HG03139 (cell line): ENCODE measurements around the gene MAP2K5.

Experiments used
- ATAC-seq: cut with Tn5 transposase; IDR thresholded peaks from one replicate; pipeline ENCODE4 v1.9.1; 2021; ENCODE audit not compliant: unreplicated experiment

Gene MAP2K5

DNA sequence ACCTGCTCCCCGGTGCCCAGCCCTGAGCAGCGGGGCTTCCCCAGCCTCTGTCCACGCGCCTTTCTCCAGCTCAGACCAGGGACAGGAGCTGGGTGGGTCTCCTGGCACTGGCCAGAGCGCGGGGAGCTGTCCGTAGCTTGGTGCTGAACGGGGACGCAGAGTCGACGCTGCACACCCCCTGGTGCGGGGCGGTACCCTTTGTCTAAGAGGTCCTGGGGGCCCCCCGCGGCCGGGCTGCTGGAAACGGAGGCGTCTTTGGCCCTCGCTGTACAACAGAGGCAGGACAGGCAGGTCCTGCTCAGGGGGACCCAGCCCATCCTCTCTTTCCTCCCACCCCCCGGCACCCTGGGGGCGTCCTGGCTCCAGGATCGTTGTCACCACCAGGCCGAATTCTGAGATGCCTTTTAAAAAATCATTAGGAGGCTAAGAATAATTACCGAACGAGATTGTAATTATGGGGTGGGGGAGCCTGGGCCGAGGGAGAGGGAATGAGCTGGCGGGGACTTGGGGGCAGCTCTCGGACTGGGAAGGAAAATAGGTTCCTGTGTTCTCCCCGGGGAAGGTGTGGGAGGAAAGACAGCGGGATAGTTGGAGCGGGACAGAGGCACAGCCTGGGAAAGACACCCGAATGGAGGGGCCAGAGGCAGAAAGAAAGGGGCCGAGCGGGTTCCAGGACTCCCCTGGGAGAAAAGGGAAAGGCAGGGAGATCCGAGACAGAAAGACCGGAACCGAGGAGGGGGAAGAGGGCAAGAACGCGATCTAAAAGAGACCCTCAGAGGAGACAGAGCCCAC is 278.7 kb downstream of the MAP2K5 start:
- no peak for ATAC-seq

- no peak for ATAC-seq
Observed at GRCh38 chr15:67821784-67822440, 279.4 kb downstream of the MAP2K5 start.

DNA sequence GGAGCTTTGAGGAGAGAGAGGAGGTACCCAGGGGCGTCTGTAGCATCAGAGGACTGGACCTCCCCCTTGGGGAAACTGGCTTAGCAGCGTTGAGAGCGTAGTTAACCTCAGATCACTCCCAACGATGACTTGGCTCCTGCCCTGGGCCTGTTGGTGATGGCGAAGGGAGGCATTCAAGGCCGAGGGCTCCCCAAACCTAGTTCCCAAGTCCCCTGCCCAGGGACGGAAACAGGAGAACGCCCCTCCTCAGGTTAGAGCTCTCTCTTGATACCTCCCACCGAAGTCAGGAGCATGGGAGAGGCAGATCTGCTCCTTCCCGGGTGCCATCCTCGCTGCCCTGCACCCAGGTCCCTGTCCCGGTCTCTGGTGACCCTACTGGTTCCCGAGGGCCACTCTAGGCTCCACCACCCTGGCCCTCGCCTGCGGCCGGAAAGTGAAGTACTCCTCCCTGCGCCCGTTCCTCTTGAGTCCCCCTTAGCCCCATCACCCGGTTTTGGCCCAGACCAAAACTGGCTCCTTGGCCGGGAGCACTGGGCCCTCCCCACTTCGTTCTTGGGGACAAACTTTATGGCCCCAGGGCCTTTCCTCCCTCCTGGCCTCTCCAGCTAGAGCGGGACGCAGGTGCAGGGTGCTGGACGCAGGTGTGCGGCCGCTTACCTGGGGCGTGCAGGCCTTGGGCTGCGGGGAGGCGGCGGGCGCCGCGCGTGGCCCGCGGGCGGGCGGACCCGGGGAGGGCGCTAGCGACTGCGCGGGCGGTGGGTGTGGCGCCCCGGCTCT is 280.2 kb downstream of the MAP2K5 start:
- no peak for ATAC-seq

GRCh38 chr15:67823314-67824196 is 281.1 kb downstream of the MAP2K5 start:
- no peak for ATAC-seq

DNA sequence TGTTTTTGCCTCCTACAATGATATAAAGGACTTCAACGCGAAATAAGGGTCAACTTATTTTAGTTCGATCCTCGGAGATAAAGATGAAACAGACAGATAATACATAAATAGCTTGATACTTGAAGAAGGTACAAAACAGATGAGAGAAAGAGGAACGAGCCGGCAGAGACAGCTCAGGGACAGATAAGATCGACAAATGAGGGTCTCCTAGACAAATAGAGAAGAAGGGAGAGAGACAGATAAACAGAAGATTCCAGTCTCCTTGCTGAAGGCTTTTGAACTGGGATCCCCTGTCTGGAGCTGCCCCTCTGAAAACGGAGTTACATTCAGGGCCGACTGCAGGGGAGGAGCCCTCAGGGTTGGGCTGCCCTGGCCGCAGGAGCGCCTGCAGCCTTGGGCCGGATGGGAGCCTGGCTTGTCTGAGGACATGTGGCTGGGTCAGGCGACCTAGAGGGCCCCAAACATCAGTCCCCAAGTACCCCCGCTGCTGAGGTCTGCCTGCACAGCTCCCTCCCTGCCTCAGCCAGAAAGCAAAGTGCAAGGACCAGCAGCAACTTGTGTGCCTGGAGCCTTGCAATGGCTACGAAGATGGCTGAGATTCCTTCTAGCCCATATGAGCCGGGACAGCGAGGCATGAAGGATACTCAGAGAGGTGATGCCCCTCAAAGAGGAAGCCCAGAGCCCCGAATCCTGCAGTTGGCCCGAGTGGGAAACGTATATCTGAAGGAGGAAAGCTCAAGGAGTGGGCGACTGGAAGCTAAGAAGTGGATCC is 281.9 kb downstream of the MAP2K5 start:
- no peak for ATAC-seq

DNA sequence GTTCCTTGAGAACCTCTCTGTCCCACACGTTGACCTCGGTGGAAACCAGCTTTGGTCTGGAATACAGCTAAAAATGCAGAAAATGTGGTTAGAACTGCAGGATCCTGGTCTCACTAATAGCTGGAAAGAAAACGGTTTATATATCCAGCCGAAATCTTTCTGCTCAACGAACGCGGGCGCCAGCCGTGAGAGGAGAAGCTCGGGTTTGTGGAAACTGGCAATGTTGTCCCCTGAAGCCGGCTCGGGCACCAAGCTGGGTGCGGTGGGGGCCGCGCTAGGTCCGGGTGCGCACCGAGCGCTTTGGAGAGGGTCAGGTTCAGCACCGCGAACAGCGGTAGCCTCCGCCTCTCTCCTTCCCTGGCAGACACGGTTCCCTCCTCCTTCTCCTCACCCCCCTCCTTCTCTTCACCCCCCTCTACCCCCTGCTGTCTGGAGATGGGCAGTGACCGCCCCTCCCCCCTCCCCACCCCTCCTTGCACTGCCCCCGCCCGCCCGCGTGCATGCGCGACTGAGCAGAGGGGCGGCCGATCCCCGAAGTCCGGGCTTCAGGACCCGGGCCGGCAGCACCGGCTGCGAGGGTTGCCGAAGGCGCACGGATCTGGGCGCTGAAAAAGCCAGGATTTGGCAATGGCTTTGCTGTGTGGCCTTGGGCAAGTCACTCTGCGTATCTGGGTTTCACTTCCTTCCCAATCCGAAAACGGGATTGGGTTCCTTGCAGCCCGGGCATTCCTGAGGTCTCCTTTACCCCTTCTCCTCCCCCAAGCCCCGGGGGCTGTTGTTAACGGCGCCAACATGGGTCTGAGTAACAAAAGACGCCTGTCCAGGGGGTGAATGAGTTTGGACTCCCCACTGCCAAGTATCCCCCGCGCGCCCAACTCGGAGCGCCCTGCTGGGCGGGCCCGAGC is 282.7 kb downstream of the MAP2K5 start, which contains the start of gene SKOR1:
Gene SKOR1, plus strand, starts transcription at position 534 of the 905 bp plus-strand sequence. Its CDS starts 94 bp downstream, at position 628.
- no peak for ATAC-seq

GRCh38 chr15:67825881-67826716 is 283.6 kb downstream of the MAP2K5 start:
- no peak for ATAC-seq

DNA sequence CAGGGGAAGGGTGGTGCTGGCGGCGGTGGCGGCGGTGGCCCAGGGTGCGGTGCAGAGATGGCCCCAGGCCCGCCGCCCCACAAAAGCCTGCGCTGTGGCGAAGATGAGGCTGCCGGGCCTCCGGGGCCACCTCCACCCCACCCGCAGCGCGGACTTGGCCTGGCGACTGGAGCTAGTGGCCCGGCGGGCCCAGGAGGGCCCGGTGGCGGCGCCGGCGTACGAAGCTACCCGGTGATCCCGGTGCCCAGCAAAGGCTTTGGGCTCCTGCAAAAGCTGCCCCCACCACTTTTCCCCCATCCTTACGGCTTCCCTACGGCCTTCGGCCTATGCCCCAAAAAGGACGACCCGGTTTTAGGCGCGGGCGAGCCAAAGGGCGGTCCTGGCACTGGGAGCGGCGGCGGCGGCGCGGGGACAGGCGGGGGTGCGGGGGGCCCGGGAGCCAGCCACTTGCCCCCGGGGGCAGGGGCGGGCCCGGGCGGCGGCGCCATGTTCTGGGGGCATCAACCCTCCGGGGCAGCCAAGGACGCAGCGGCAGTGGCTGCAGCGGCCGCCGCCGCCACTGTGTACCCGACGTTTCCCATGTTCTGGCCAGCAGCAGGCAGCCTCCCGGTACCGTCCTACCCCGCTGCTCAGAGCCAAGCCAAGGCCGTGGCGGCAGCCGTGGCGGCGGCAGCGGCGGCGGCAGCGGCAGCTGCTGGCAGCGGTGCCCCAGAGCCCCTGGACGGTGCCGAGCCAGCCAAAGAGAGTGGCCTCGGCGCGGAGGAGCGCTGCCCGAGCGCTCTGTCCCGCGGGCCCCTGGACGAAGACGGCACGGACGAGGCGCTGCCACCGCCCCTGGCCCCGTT is 284.4 kb downstream of the MAP2K5 start:
- ATAC-seq: no peak

DNA sequence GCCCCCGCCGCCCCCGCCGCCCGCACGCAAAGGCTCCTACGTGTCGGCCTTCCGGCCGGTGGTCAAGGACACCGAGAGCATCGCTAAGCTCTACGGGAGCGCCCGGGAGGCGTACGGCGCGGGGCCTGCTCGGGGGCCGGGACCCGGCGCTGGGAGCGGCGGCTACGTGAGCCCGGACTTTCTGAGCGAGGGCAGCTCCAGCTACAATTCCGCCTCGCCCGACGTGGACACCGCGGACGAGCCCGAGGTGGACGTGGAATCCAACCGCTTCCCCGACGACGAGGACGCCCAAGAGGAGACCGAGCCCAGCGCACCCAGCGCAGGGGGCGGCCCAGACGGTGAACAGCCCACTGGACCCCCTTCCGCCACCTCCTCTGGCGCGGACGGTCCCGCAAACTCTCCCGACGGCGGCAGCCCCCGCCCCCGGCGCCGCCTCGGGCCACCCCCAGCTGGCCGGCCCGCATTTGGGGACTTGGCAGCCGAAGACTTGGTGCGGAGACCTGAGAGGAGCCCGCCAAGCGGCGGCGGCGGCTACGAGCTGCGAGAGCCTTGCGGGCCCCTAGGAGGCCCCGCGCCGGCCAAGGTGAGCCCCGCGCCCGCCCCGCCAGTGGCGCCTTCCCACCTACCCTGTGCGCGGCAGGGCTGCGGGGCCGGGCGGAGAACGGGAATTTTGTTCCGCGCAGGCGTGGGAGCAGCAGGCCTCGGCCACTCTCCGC is 285.2 kb downstream of the MAP2K5 start:
- ATAC-seq: no peak

DNA sequence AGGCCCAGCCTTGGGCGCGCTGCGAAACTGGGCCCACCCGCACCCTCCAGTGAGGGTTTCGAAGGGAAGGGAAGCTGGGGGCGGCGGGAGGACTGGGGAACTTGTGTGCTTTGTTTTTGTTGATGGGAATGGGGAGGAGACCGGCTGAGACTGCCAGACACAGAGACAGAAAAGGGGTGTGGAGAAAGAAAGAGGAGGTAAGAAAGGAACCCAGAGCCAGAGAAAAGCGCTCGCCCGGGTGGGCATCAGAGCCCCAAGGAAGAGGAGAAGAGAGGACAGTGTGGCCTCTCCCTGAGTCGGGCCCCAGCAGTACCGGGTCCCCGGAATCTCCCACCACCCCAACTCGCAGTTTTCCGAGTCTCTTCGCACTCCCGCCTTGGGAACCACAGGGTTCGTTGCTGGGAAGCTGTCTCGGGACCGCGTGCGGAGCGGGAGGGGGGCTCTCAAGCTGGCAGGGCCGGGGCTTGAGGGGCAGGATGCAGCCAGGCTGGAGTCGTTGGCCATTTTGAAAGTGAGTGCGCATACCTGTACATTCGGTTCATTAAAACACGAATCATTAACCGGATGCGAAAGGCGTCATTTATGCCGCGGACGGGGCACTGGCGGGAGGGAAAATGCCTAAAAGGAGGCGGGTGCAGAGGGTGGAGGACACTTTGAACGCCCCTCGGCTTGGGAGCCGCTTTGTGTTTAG is 285.9 kb downstream of the MAP2K5 start:
- ATAC-seq: no peak

DNA sequence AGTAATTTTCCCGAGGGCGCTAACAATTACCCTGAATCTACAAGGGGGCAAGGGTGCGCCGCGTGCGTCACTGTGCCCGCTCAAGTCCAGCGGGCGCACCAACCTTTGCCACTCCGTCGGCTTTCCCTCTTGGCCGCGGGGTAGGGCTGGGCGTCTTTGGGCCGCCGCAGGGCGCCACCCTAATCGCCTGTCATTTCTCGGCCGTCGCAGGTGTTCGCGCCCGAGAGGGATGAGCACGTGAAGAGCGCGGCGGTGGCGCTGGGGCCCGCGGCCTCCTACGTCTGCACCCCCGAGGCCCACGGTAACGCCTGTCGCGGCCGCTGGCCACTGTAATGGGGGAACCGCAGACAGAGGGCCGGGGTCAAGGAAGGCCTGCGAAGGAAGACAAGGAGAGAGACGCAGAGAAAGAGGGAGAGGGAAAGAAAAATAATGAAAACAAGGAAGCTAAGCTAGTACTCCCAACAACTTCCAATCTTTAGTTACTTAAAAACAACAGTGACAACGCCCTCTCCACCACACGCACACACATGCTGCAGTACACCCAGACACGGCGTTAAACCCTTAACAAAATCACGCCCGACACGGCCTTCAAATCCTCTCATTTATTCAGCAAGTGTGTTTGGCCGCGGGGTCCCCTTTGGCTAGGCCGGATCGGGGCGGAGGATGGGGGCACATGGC is 286.6 kb downstream of the MAP2K5 start:
- ATAC-seq: no peak

GRCh38 chr15:67829647-67830504 is 287.4 kb downstream of the MAP2K5 start:
- ATAC-seq: no peak

DNA sequence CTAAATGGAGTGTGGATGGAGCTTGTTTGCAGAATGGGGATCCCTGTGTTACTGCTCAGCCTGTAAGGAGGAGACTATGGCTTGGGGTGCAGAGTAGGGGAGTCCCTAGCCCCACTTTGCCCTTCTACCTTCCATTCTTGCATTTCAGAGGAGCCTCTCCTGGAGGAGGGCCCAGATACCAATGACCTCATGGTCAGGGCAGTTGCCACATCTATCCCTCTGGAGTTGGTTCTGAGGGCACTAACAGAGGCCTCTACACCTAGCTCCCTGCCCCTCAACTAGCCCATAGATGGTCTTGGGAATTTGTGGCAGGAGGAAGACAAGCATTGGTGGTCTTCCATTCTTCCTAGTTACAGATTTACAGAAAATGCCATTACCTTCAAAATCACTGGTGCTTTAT is 288.9 kb downstream of the MAP2K5 start:
- no peak for ATAC-seq

DNA sequence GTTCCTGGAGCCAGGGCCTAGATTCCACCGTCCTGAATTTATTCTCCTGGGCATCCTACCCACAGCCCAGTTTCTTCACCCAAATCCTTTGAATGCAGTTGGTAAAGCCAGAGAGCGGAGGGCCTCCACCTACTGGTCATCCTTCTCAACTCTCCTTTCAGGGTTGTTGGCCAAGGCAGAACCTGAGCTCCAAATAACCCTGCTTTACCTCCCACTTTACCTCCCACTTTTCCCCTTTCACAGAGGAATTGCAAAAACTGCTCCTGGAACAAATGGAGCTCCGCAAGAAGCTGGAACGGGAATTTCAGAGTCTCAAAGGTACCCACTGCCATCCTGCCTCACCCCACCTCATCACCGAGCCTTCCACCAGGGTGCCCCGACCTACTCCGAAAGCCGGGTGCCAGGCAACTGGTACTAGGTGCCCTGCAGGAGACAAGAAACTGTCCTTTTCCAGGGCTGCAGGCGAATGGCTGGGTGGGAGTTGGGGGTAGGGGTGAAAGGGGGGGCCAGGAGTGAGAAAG is 289.6 kb downstream of the MAP2K5 start:
- no peak for ATAC-seq
